GM11168 (cell line): ENCODE results near the gene KDM2A.
"Not testable (repeated sequence)": the region's sequence is repeated elsewhere in the genome, so short reads cannot be mapped to it uniquely, and the experiment has no call there.

Experiments
- in situ Hi-C: fragments of 300-500 bp; cut with MboI; formaldehyde crosslinking; loops from one replicate; pipeline ENCODE4 v1.12.0; 2022; ENCODE audit warnings: low sequenced_read_pairs; ENCODE audit not compliant: unreplicated experiment

Gene KDM2A

DNA sequence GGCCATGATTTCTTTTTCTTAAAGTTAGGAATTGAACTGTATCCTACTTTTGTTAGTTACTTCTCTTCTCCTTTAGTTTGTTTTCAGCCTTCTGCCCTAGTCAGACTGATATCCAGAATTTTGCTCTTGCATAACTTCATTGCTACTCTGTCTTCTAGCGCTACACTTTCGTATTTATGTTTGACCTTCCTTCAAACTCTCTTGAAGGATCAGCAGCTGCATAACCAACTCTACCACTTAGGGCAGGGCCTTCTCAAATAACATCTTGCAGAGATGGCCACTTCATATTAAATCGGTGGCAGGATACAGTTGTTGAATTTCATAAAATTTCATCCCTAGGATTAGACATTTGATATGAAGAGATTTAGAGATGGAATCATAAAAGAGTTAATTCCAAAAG lies 43.9 kb downstream of the KDM2A start:
- in situ Hi-C loops = loop anchor here (5.0 kb wide), 1 partner anchor 81 kb away; no protein-coding TSS in a partner anchor

GRCh38 chr11:67165623-67166022 lies 46.6 kb downstream of the KDM2A start:
- in situ Hi-C loops = no loop called here

GRCh38 chr11:67167091-67167490 lies 48.0 kb downstream of the KDM2A start:
- in situ Hi-C loops = no loop called here

DNA sequence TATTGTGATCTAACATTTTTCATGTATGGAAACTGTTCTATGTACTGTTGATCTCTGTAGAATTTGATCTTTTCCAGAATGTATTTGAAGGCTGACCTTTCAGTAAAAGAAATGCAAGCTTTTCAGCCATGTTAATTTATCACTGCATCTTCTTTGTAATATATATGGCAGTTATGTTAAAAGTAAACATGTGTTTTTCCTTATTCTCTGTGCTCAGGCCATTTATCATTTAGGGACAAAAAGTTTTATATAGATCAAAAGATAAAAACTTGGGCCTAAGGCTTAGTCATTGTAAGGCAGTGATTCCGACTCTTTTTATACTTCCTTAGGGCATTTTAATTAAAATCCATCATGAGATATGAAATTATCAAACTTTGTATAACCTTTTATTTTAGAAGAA lies 48.7 kb downstream of the KDM2A start:
- in situ Hi-C loops = no loop called here

DNA sequence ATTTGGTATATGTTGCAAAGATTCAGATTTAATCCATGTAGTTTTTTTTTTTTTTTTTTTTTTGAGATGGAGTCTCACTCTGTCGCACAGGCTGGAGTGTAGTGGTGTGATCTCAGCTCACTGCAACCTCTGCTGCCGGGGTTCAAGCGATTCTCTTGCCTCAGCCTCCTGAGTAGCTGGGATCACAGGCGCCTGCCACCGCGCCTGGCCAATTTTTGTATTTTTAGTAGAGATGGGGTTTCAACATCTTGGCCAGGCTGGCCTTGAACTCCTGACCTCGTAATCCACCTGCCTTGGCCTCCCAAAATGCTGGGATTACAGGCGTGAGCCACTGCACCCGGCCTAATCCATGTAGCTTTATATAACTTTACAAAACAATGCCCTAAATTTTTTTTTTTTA lies 49.8 kb downstream of the KDM2A start:
- in situ Hi-C loops = not testable (repeated sequence)

DNA sequence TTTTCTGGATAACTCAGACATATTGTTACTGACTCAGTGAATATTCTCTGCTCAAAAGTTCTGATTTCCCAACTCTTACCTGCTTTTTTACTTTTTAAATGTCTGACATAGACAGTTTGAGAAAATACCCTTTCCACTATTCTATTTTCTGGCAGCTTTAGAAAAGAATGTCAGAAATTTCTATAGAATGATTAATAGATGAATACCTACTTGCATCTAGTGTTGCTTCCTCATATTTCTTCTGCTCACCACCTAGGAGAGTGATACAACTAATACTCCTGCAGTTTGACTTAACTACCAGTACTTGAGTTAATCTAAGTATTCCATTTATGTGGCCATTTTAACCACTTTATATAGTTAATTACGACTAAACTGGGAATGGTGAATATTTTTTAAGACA lies 55.2 kb downstream of the KDM2A start:
- in situ Hi-C loops = no loop called here

- in situ Hi-C loops = no loop called here
Observed at GRCh38 chr11:67177399-67178281, 58.6 kb downstream of the KDM2A start.

GRCh38 chr11:67178421-67178820 lies 59.4 kb downstream of the KDM2A start:
- in situ Hi-C loops = no loop called here

- in situ Hi-C loops = no loop called here
Observed at GRCh38 chr11:67178878-67179277, 59.8 kb downstream of the KDM2A start.

DNA sequence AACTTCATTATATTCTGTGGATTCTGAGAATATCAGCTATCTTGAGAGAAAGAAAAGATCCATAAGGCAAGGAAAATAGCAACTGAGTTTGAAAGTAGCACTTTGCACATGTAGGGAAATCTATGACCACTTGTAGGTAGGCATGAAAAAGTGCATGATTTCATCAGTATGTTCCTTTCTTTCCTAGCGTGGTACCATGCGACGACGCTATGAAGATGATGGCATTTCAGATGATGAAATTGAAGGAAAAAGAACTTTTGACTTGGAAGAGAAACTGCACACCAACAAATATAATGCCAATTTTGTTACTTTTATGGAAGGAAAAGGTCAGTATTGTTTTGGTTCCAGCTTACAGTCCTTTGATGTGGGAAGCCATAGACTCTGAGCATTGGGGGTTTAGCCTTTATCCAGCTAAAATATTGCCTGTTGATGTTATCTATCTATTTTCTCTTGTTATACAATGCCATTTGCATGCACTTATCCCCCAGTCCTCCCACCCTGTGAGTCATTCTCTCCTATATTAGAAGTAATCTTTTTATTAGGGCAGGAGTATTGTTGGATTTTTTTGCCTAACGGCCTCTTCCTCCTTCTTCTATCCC lies 60.9 kb downstream of the KDM2A start:
- in situ Hi-C loops = no loop called here

- in situ Hi-C loops = no loop called here
Observed at GRCh38 chr11:67194096-67194495, 75.0 kb downstream of the KDM2A start.

DNA sequence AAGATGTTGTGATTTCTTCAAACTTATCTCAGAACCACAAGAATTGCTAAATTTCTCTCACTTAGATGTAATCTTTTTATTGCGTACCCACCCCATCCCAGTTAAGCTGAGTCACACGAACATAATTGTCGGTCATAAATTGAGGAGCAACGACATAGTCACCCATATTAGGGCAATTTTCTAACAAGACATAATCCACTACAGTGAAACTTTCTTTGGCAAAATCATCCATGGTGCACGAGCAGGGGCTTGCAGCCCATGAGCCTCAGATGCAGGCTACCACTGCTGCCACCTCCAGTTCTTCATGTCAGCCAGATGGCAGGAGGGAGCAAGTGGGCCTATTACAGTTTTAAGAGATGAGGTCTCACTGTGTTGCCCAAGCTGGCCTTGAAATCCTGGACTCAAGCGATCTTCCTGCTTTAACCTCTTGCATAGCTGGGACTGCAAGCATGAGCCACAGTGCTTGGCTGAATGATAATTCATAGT lies 77.0 kb downstream of the KDM2A start:
- in situ Hi-C loops = no loop called here

DNA sequence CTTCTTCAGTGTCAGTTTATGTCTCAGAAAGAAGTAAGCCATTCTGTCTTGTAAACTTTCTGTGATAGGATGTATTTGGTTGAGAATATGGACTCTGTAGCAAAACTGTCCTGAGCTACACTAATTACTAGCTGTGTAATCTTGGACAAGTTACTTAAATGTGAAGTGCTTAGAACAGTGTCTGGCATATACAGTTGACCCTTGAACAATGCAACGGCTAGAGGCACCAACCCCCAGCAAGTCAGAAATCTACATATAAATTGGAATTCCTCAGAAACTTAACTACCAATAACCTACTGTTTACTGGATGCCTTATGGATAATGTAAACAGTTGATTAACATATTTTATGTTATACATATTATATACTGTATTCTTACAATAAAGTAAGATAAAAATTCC lies 78.5 kb downstream of the KDM2A start:
- in situ Hi-C loops = no loop called here

- in situ Hi-C loops = not testable (repeated sequence)
Observed at GRCh38 chr11:67198781-67199180, 79.7 kb downstream of the KDM2A start.

GRCh38 chr11:67199751-67200150 lies 80.7 kb downstream of the KDM2A start:
- in situ Hi-C loops = no loop called here

GRCh38 chr11:67202028-67202427 lies 83.0 kb downstream of the KDM2A start:
- in situ Hi-C loops = no loop called here

- in situ Hi-C loops = no loop called here
Observed at GRCh38 chr11:67204822-67205221, 85.8 kb downstream of the KDM2A start.

GRCh38 chr11:67209222-67209621 lies 90.2 kb downstream of the KDM2A start:
- in situ Hi-C loops = not testable (repeated sequence)

- in situ Hi-C loops = no loop called here
Observed at GRCh38 chr11:67211656-67212436, 92.8 kb downstream of the KDM2A start.

- in situ Hi-C loops = no loop called here
Observed at GRCh38 chr11:67213178-67213621, 94.1 kb downstream of the KDM2A start.

- in situ Hi-C loops = no loop called here
Observed at GRCh38 chr11:67227726-67228125, 108.7 kb downstream of the KDM2A start.
